ENCODE results near the gene BMP10. TPM values are rescaled to one million over a fixed set of nuclear protein-coding genes. Genes with fewer than 3 reads are reported as not detected.

The BMP10 gene
- total and polyA plus RNA-seq, 12 donors: not detected

DNA sequence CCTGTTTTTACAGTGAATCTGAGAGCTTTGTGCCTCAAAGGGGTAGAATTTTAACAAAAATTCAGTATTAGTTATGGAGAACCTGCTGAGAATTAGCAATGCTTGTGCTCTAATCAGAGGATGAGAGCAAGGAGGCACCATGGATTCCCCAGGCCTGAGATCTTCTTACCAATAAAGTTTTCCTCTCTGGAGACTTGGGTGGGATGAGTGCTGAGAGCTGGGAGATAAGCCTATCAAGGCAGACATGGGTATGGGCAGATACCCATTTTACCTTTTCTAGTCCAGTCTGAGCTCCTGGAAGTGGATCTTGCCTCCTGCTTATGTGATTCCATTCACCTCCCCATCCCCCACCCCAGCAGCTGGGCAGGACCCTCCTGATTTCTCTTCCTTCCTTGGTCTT lies 53.9 kb downstream of the BMP10 start:
- H3K4me3 ChIP-seq: no peak overlapping the region
- DNase-seq: no peak
- H3K27me3 ChIP-seq: no peaks in the 10 kb centered on the region
- peaks cover 5% of the 10 kb centered on the region in 2 donors for H3K4me1 ChIP-seq (replicated peaks in 1 of 2)
- TF ChIP-seq, protein P1, sequence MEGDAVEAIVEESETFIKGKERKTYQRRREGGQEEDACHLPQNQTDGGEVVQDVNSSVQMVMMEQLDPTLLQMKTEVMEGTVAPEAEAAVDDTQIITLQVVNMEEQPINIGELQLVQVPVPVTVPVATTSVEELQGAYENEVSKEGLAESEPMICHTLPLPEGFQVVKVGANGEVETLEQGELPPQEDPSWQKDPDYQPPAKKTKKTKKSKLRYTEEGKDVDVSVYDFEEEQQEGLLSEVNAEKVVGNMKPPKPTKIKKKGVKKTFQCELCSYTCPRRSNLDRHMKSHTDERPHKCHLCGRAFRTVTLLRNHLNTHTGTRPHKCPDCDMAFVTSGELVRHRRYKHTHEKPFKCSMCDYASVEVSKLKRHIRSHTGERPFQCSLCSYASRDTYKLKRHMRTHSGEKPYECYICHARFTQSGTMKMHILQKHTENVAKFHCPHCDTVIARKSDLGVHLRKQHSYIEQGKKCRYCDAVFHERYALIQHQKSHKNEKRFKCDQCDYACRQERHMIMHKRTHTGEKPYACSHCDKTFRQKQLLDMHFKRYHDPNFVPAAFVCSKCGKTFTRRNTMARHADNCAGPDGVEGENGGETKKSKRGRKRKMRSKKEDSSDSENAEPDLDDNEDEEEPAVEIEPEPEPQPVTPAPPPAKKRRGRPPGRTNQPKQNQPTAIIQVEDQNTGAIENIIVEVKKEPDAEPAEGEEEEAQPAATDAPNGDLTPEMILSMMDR (IDR thresholded peaks at IDR 0.05): no peak
- no peak for TF ChIP-seq POLR2A (IDR thresholded peaks at IDR 0.05)
- H3K9me3 ChIP-seq (replicated peaks in 1 of 3): no peaks in the 10 kb centered on the region
- intact Hi-C loops (cut with DNase I): no loop called here
- H3K27ac ChIP-seq: no peak overlapping the region
- peaks cover 0 to 12% of the 10 kb centered on the region in 2 donors for H3K36me3 ChIP-seq (replicated peaks in 1 of 2)

Other genes with a start within 250 kb of the BMP10 start
- gene PROKR1, start 227.8 kb downstream of the BMP10 start, total RNA-seq: 1 to 10 TPM in 1 of 9 donors, under 1 TPM in 4, not detected in 4; 0.06 to 2.4 (median 0.69) TPM
- under 1 TPM; 0.17 to 0.53 (median 0.32) TPM for gene PROKR1, start 227.8 kb downstream of the BMP10 start, polyA plus RNA-seq
- 10 to 100 TPM in 5 of 9 donors, 1 to 10 TPM in 4; 5.5 to 17.6 (median 11.1) TPM for gene ARHGAP25, start 136.6 kb downstream of the BMP10 start, total RNA-seq
- 10 to 100 TPM in 2 of 3 donors, 1 to 10 TPM in 1; 8.5 to 15.4 (median 10.1) TPM for gene ARHGAP25, start 136.6 kb downstream of the BMP10 start, polyA plus RNA-seq
- under 1 TPM in 1 of 9 donors, not detected in 8; 0.31 TPM for gene GKN2, start 81.5 kb upstream of the BMP10 start, total RNA-seq
- gene GKN2, start 81.5 kb upstream of the BMP10 start, polyA plus RNA-seq: under 1 TPM in 1 of 3 donors, not detected in 2; 0.27 TPM
- gene GKN1, start 103.2 kb upstream of the BMP10 start, total RNA-seq: 1 to 10 TPM in 3 of 9 donors, under 1 TPM in 3, not detected in 3; 0.31 to 2.8 (median 1.2) TPM
- 1 to 10 TPM in 2 of 3 donors, under 1 TPM in 1; 0.68 to 2.9 (median 1.7) TPM for gene GKN1, start 103.2 kb upstream of the BMP10 start, polyA plus RNA-seq
- gene ANTXR1, start 141.8 kb upstream of the BMP10 start, total RNA-seq: 100 to 1,000 TPM in 6 of 9 donors, 10 to 100 TPM in 3; 30.7 to 386 (median 127) TPM
- 100 to 1,000 TPM in 1 of 3 donors, 10 to 100 TPM in 2; 19.0 to 279 (median 33.7) TPM for gene ANTXR1, start 141.8 kb upstream of the BMP10 start, polyA plus RNA-seq

All from adrenal gland (tissue), 12 donors.